GM18499 (cell line): Measurements from ENCODE around the gene FNBP1.

ENCODE experiments used
- ATAC-seq: cut with Tn5 transposase; IDR thresholded peaks from one replicate; pipeline ENCODE4 v1.9.1; 2021; ENCODE audit warnings: moderate number of reproducible peaks; ENCODE audit not compliant: insufficient read depth, unreplicated experiment

Gene FNBP1

DNA sequence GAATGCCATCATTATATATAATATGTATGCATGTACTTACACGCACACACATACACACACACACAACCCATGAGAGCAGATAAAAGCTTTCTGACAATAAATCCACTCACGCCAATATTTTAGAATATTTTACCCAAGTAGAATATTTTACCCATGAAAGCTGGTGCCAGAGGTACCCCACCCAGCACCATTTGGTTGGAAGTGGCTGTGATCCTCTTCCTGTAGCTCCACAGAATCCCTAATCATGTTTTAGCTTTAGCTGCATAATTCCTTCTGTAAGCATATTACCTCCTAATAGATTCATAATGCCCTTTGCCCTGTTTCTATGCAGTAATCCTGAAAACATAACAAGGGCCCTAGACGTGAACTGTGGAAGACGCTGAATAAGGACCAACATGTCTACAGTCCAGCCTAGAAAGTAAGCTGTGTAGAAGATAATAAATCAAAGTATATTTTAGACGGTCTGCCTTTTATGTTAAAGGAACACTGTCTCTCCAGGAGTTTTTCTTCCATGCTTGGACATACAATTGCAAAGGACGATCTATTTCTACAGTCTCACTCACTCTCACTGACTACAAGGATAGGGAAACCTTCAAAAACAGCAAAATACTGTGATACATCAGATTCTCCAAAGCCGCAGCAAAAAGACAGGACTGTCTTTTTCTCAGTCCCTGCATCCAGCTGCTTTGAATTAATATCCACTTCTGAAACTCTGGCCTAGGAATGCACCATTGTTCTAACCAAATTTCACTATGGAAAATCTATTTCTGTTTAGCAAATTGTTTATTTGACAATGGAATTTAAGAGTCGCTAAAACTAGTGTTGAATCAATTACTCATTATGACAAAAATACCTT, 109.6 kb downstream of the FNBP1 start:
- ATAC-seq, result no peak

DNA sequence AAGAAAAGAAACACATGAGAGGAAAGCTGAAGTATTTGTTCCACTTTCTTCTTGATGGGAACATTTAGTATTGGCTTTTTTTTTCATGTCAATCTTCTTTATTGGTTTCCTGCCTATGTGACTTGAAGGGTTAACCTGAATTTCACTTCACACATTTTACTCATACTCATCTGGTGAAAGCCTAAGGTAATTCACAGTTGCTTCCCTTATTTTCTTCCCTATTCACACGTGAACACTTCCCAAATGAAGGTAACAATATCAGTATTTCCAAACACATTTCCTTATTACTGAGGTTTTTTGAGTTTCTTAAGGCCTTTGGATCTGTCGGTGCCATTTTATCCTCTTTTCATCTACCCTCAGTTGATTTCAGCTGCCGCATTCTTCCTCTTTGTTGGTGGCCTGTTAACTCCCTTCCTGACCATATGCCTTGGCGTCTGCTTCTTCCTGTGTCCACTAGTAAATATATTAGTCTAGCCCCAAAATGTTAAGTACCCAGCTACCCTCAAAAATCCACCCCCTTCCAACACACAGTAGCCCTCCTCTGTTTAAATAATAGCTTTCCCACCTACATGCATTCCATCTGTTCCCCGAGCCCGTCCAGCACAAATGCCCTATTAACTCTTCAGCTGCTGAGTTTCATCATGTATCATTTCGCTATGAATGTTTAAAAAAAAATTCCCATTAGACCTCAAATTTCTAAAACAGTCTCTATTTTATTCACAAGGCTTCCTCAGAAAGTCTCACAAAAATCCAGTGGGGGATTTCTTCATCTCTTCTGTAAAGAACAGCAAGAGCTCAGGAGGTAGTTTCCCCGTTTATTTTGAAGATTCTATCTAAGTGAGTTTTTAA, 110.5 kb downstream of the FNBP1 start:
- ATAC-seq, result no peak

DNA sequence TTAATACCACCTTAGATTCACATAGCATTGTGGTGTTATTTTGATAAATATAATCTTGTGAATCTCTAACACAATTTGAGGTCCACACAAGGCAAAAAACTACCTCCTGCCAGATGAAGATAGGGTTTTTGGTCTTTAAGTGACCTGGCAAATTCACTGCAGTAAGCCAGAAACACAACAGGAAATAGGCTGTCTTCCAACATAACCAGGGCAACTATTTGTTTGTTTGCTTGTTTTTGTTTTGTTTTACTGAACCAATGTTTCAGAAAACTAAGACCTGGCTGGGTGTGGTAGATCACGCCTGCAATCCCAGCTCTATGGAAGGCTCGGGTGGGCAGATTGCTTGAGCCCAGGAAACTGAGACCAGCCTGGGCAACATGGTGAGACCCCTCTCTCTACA, 112.2 kb downstream of the FNBP1 start:
- no peak for ATAC-seq

DNA sequence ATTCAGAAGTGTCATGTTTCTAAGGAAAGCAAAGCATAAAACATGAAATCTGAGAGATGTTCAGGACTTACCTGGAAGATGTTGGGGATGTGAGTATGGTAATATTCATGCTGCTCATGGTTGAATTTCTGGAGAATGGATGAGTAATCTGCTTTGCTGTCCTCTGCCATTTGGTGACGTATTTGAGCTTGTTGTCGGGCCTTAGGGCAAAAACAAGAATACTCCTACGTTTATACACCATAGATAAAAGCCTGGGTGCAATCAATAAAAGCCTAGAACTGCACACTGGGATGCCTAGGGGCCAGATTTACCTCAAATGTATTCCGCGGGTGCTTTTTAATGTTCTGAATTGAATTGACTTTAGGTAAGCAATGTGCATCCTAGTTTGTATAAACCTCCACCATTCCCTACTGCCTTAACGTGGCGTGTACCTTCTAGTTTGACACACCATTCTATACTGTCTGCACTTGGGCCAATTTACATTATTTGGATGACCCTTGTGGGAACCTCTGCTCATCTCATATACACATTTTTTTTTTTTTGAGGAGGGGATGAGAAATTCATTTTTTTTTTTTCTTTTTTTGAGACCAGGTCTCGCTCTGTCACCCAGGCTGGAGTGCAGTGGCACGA, 113.4 kb downstream of the FNBP1 start:
- no peak for ATAC-seq

DNA sequence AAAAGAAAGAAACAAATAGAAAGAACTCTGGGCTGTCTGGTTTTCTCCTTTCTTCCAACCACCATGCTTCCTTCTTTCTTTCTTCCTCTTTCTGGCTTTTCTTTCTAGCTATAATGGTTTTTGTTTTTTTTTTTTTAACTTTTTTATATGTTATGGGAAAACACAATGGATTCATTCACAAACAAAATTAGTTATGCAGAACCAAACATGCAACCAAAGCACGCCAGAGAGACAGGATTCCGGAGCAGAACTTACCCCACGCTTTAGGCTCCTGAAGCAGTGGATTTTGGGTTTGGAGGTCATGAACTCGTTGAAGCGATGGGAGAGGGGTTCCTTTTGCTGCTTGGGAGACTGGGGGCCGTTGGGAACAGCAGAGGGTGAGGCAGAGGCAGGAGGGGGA, 119.4 kb downstream of the FNBP1 start:
- no peak for ATAC-seq

DNA sequence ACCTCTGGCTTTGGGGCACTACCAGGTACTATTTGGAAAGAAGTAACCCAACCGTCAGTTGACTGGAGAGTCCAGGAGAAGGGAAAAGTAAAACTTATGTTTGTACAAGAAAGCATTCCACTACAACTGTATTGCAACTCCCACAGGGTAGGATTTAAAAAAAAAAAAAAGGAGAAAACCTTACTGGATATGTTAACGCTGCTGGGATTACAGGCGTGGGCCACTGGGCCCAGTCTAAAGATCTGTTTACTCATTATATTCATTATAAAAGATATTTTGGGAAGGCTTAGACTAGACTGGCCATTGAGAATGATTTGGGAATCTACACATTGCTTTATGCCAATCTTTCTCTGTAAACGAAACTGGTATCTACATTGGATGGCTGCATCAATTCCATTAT, 121.1 kb downstream of the FNBP1 start:
- no peak for ATAC-seq

DNA sequence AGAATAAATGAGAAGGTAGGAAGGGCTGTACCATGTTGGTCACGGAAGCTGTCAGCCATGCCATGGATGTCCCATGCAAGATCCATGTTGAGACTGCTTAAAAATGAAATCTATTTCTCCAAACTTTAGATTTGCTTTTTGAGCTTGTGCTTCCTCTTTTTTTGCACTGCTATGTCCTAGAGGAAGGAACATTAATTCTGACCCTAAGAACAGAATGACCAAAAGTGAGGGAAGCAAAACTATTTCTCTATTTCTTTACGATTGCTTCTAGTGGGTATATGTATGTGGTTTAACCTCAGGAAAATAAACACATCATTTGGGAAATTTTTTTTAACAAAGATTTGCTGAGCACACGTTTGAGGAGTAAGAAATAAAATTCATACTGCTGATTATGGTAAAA, 123.1 kb downstream of the FNBP1 start:
- no peak for ATAC-seq

DNA sequence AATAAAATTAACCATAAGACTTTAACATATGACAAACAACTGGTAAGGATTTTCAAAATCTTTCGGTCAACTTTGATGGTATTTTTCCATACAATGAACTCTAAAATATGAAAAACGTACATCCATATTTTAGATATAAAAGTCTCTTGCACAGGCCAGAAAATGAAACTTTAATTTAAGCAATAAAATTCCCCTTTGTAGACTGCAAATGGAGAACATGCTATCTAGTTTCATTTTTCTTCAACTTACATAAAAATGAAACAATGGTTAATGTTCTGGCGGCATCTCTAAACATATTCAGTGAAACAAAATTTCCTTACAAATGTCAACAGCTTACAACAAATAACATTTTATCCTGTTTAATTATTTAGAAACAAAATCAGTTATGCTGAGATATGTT, 123.7 kb downstream of the FNBP1 start:
- no peak for ATAC-seq

DNA sequence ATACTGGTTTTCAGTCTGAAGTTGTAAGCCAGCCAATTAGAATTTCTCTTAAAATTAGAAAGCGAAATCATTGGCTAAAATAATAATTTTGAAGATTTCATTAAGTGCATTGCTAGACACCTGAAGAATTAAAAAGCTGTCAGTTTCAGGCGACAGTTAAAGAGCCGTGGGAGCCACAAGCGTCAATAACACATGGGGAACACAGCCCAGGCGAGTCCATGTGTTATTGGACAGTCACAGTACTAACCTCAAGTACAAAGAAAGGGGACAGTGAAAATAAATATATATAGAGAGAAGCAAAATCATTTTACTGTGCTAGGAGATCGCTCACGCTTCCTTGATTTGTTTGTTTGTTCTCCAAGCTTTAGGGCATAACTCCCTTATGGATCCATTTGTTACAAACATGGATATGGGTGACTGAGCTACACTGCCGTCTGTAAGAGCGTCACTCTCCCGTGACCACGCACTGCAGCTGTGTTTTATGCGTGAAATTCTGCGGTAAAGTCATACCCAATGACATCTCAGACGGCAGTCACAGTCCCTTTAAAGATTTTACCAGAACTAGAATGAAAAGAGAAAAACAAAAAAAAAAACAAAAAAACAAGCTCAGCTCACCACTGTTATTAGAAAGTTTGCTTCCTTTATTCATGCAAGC, 124.6 kb downstream of the FNBP1 start:
- ATAC-seq, result no peak

DNA sequence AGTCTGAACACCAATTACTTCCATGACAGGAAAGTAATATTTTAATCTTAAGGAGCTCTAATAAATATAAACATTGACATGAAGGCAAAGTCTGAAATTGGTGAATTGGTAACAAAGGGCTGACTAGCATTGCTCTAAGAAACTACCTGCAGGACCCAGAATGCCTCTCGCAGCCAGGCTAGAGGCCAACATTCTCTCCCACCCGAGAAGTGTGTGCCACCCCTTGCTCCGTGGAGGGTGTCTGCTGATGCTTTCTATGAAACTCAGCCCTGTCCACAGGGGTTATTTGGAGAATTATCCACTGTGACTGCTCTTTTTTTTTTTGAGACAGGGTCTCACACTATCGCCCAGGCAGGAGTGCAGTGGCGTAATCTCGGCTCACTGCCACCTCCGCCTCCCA, 126.3 kb downstream of the FNBP1 start:
- no peak for ATAC-seq

DNA sequence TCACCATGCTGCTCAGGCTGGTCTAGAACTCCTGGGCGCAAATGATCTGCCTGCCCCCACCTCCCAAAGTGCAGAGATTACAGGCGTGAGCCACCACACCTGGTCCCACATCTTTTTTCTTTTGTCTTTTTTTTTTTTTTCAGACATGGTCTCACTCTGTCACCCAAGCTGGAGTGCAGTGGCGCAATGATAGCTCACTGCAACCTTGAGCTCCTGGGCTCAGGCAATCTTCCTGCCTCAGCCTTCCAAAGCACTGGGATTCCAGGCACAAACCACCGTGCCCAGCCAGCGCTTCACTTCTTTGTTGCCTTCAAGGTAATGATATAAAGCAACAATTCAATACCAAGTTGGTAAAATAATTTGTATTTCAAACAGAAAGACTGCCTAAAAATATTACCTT, 128.9 kb downstream of the FNBP1 start:
- no peak for ATAC-seq

DNA sequence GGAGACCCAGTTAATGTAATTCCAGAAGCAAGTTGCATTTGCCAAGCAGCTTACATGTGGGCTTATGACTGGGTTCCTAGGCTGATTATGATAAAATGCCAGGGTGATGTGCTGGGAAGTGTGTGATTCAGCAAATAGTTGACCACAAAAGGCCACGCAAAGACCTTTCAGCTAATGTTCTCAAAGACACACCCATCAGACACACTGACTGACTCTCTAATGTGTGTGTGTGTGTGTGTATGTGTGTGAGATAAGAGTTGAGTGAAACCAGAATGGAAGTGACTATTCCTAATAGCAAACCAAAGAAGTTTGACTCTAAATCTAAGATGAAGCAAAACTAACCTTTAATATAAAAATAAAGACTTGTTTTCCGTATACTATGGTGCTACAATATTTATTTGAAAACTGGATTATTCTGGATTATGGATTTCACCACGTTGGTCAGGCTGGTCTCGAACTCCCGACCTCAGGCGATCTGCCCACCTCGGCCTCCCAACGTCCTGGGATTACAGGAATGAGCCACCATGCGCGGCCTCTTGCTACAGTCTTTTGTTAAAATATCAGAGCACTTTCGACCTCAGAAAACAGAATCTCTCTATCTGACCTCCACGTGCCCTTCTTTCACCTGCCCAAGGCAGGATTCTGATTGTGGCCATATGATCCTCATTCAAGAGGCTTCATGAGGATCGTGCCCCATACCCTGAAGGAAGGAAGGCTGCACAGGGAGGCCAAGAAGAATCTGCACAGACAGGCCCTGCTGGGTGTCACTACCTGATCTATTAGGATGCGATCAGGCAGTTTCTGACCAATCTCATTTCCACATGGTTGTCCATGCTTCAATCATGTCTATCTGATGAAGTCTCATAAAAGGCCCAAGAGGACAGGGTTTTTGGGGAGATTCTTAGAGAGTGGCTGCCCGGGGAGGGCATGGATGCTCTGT, 132.1 kb downstream of the FNBP1 start:
- ATAC-seq, result no peak

DNA sequence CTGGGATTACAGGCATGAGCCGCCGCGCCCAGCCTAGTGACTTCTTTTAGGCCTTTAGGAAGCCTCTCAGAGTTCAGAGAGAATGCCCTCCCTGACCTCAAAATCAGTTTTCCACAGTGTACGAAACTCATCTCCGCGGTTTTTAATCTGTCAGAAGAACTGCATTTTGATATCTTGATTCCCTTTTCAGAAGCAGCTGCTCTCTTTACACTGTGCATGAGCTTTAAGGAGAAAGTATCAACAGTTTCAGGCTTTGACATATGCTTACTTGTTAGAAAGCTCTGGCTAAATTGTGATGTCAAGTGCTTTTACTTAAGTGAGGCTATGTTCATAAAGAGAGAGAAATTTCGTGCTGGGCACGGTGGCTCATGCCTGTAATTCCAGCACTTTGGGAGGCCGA, 133.1 kb downstream of the FNBP1 start:
- ATAC-seq, result no peak

DNA sequence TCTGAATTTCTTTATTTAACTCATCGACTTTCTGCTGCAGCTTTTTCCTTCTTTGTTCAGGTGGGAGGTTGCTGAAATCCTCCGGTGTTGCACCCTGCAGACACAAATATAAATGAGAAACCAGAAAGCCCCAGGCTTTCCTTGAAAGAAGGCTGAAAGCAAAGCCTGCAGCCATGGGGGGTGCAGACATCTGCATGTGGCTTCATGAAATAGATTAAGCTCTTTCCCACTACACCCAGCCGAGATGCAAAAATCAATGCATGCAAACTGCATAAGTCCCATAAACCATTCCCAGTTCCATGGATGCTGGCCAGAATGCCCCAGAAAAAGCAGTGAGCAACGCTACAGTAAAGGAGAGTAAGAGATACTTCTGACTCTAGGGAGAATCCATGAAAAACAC, 134.1 kb downstream of the FNBP1 start:
- no peak for ATAC-seq

DNA sequence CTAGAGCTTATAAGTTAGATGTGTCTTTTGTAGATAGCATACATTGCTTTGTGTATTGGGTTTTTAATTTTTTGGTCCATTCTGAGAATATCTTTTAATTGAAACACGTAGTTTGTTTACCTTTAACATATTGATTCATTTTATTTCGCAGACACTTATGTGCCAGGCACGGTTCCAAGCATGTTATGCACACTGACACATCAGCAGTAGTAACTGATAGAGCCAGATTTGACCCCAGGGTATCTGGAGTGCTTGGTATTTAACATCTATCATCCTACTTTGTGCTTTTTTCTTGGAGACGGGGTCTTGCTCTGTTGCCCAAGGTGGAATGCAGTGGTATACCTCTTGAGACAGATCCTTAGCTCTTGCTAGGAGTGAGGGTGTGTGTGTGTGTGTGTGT, 135.8 kb downstream of the FNBP1 start:
- ATAC-seq, result no peak

DNA sequence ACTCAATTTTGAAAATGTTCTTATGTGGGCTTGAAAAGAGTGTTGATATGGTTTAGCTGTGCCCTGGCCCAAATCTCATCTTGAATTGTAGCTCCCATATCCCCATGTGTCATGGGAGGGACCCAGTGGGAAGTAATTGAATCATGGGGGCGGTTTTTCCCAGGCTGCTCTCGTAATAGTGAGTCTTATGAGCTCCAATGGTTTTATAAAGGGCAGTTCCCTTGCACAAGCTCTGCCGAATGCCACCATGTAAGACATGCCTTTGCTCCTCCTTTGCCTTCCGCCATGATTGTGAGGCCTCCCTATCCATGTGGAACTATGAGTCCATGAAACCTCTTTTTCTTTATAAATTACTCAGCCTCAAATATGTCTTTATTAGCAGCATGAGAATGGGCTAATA, 136.7 kb downstream of the FNBP1 start:
- no peak for ATAC-seq

DNA sequence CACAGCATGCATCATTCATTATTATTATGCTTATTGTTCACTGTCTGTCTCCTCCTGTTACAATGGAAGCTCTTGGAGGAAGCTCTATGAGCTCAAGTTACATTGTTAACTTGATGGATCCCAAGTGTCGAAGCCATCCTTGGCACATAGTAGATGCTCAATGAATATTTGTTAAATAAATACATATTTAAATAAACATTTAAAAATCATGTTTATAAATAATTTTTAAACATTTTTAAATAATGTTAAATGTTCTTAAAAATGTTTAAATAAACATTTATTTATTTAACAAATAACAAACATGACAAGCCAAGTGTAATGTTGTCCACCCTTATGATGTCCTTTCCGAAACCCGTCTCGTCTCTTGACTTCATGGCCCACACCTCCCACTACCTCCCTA, 138.3 kb downstream of the FNBP1 start:
- no peak for ATAC-seq

DNA sequence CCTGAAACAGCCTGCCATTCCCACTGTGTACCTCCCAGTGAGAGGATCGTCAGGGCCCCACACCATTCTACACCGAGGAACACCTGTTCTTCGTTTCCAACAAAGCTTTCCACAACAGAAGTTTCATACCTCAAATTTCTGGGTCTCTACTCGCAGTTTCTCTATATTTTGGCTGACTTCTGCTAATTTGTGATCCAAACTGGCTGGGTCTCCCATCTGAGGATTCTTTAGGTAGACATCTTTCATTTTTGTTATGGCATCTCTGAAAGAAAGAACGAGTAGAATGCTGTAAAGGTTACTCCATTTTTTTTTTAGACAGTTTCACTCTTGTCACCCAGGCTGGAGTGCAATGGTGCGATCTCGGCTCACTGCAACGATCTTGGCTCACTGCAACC, 140.3 kb downstream of the FNBP1 start:
- ATAC-seq, result no peak

DNA sequence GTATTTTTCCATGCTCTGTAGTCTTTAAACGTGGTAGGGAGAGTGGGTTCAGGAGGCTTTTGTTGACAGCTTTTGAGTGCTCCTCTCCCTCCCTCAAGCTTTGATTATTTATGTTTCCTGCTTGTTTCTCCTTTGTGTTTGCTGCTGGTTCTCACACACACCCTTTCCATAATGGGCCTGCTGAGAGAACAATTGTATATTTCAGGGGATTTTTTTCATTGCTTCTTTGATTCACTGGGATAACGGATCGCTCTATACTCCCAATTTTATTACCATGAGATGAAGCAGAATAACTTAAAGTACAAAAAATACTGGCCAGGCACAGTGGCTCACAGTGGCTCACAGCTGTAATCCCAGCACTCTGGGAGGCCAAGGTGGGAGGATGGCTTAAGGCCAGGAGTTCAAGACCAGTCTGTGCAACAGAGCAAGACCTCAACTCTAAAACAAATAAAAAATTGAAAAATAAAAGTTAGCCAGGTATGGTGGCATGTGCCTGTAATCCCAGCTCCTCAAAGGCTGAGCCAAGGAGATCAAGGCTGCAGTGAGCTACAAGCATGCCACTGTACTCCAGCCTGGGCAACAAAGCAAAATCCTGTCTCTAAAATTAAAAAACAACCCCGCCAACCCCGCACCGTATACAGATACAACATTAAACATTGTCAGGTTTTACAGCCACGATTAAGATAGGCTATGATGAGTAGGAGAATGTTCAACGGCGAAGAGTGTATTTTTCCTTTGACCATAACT, 140.8 kb downstream of the FNBP1 start:
- ATAC-seq, result no peak
